ENCODE measurements around the gene ATP2B3.

The ATP2B3 gene

DNA sequence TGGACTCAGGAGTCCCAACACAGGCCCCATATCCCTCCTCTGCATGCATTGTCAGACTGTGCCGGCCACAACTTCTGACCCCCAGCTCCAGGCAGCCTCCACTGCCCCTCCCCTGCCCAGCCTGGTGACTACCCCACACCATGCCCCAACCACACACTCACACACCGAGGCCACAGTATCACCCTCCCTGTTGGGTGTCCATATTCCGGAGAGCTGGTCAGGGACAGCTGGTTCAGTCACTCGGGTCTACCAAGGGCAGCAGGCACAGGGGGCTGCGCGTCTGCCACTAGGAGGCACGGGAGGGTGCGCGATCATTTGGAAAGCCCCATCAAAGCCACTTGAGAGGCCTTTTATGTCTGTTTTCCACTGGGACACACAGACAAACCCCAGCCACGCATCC is 55.2 kb downstream of the ATP2B3 start:
- H3K36me3 ChIP-seq (ENCODE audit: low read length), result no peaks in the 10 kb centered on the region
- H3K9me3 ChIP-seq (ENCODE audit: insufficient read depth, low read length), result no peaks in the 10 kb centered on the region
- no peak overlapping the region for H2AFZ ChIP-seq (ENCODE audit: low read depth, low read length, severe bottlenecking)
- no peak overlapping the region for H3K4me3 ChIP-seq (ENCODE audit: insufficient read depth, low read length, poor library complexity, severe bottlenecking)
- no peaks in the 10 kb centered on the region for H3K79me2 ChIP-seq (ENCODE audit: insufficient read depth, low read length)
- H3K9ac ChIP-seq (ENCODE audit: low read length), result no peak overlapping the region
- H3K4me2 ChIP-seq (ENCODE audit: low read depth, low read length, poor library complexity, severe bottlenecking), result no peak overlapping the region
- TF ChIP-seq EZH2phosphoT487 (conservative IDR thresholded peaks at IDR 0.05; ENCODE audit: low read length), result no peak
- TF ChIP-seq, protein P1, sequence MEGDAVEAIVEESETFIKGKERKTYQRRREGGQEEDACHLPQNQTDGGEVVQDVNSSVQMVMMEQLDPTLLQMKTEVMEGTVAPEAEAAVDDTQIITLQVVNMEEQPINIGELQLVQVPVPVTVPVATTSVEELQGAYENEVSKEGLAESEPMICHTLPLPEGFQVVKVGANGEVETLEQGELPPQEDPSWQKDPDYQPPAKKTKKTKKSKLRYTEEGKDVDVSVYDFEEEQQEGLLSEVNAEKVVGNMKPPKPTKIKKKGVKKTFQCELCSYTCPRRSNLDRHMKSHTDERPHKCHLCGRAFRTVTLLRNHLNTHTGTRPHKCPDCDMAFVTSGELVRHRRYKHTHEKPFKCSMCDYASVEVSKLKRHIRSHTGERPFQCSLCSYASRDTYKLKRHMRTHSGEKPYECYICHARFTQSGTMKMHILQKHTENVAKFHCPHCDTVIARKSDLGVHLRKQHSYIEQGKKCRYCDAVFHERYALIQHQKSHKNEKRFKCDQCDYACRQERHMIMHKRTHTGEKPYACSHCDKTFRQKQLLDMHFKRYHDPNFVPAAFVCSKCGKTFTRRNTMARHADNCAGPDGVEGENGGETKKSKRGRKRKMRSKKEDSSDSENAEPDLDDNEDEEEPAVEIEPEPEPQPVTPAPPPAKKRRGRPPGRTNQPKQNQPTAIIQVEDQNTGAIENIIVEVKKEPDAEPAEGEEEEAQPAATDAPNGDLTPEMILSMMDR (IDR thresholded peaks at IDR 0.05; ENCODE audit: insufficient read depth, low read length, poor library complexity, severe bottlenecking), result no peak
- H4K20me1 ChIP-seq (ENCODE audit: low read depth, low read length), result no peaks in the 10 kb centered on the region
- H3F3A ChIP-seq (ENCODE audit: insufficient read depth), result no peaks in the 10 kb centered on the region
- H3K27ac ChIP-seq (ENCODE audit: low read depth, low read length), result no peak overlapping the region
- no peaks in the 10 kb centered on the region for H3K27me3 ChIP-seq (ENCODE audit: low read length)
- no peaks in the 10 kb centered on the region for H3K9me2 ChIP-seq (replicated peaks; ENCODE audit: insufficient read depth, low read length)

DNA sequence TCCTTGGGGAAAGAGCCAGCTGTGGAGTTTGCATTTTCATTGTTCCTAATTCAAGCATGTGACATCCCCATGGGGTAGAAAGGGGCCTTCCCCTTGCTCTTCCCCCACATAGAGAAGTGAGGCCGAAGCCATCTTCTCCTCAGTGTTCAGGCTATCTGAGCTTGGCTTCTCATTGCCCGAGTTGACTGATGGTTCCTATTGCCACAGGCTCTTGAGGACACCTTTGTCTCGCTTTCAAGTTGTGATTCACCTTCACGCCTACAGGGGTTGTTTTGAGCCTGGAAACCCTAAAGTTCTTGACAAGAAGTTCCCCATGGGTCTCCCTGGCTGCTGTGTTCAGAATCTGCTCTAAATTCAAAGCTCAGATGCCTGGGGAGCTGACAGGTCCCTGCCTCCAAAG is 56.5 kb downstream of the ATP2B3 start:
- H3K9ac ChIP-seq (ENCODE audit: low read length), result no peak overlapping the region
- no peaks in the 10 kb centered on the region for H3K9me3 ChIP-seq (ENCODE audit: insufficient read depth, low read length)
- no peaks in the 10 kb centered on the region for H4K20me1 ChIP-seq (ENCODE audit: low read depth, low read length)
- no peak overlapping the region for H3K4me3 ChIP-seq (ENCODE audit: insufficient read depth, low read length, poor library complexity, severe bottlenecking)
- no peak overlapping the region for H3K4me2 ChIP-seq (ENCODE audit: low read depth, low read length, poor library complexity, severe bottlenecking)
- H3K27ac ChIP-seq (ENCODE audit: low read depth, low read length), result no peak overlapping the region
- H2AFZ ChIP-seq (ENCODE audit: low read depth, low read length, severe bottlenecking), result no peak overlapping the region
- H3F3A ChIP-seq (ENCODE audit: insufficient read depth), result no peaks in the 10 kb centered on the region
- TF ChIP-seq, protein P1 (IDR thresholded peaks at IDR 0.05; ENCODE audit: insufficient read depth, low read length, poor library complexity, severe bottlenecking), result no peak
- no peak for TF ChIP-seq EZH2phosphoT487 (conservative IDR thresholded peaks at IDR 0.05; ENCODE audit: low read length)
- H3K79me2 ChIP-seq (ENCODE audit: insufficient read depth, low read length), result no peaks in the 10 kb centered on the region
- no peaks in the 10 kb centered on the region for H3K9me2 ChIP-seq (replicated peaks; ENCODE audit: insufficient read depth, low read length)
- no peaks in the 10 kb centered on the region for H3K27me3 ChIP-seq (ENCODE audit: low read length)
- H3K36me3 ChIP-seq (ENCODE audit: low read length), result no peaks in the 10 kb centered on the region

DNA sequence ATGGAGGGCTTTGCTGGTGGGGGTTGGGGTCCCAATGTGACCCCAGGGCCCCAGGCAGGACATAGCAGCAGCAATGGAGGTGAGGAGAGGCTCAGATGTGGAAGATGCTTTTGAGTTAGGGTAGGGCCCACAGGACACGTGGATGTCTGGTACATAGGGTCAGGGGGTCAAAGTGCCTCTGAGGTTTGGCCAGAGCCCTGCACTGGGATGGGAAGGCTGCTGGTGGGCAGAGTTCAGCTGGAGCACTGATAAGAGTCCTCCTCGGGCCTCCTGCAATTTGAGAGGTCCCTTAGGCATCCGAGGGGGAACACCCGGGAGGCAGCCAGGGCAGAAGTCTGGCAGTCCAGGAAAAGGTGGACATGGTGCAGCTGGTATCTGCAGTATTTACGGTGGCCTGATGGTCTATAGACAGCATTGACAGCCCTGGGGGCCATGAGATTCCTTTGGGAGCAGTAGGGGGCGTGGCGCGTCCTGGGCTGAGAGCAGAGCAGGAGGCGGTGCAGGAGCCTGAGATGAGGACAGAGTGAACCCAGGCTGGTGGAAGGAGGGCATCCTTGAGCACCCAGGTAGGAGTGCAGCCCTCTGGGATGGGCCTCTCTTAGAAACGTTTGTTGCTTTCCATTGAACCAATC is 58.9 kb downstream of the ATP2B3 start:
- Histone ChIP-seq H3K36me3 (ENCODE audit: low read length) (no peaks in the 10 kb centered on the region), H2AFZ (ENCODE audit: low read depth, low read length, severe bottlenecking) (no peak overlapping the region), H3K9me2 (replicated peaks; ENCODE audit: insufficient read depth, low read length) (no peaks in the 10 kb centered on the region), H4K20me1 (ENCODE audit: low read depth, low read length) (no peaks in the 10 kb centered on the region), H3K9ac (ENCODE audit: low read length) (no peak overlapping the region), H3K4me2 (ENCODE audit: low read depth, low read length, poor library complexity, severe bottlenecking) (no peak overlapping the region), H3K9me3 (ENCODE audit: insufficient read depth, low read length) (no peaks in the 10 kb centered on the region), H3F3A (ENCODE audit: insufficient read depth) (no peaks in the 10 kb centered on the region), H3K27me3 (ENCODE audit: low read length) (no peaks in the 10 kb centered on the region), H3K27ac (ENCODE audit: low read depth, low read length) (no peak overlapping the region), H3K4me3 (ENCODE audit: insufficient read depth, low read length, poor library complexity, severe bottlenecking) (no peak overlapping the region), H3K79me2 (ENCODE audit: insufficient read depth, low read length) (no peaks in the 10 kb centered on the region)
- TF ChIP-seq, protein P1 (IDR thresholded peaks at IDR 0.05; ENCODE audit: insufficient read depth, low read length, poor library complexity, severe bottlenecking), result no peak
- TF ChIP-seq EZH2phosphoT487 (conservative IDR thresholded peaks at IDR 0.05; ENCODE audit: low read length), result no peak

Data from SU-DHL-6 (cell line).